DND-41 (cell line): ENCODE results near the gene PAFAH2.

ENCODE experiments used
- ATAC-seq: fragments of 200-7000 bp; cut with Tn5 transposase; 3 replicates; pipeline ENCODE4 v1.9.1; 2021; ENCODE audit warnings: low read depth; ENCODE audit not compliant: insufficient read depth
- DNase-seq: peaks from one replicate; pipeline ENCODE4 v3.0.0-alpha.2; 2020
- H2AFZ ChIP-seq: 2 replicates; pipeline ENCODE4 v1.6.0; 2012; ENCODE audit warnings: low read depth, low read length
- H3K27ac ChIP-seq: 2 replicates; pipeline ENCODE4 v1.5.1; 2012; ENCODE audit warnings: low read length, inconsistent platforms
- H3K27me3 ChIP-seq: fragments of 200-600 bp; sonication (generic); 2 replicates; pipeline ENCODE4 v1.6.0; 2012; ENCODE audit warnings: low read length, mild to moderate bottlenecking, inconsistent platforms; ENCODE audit not compliant: insufficient read depth, poor library complexity
- H3K36me3 ChIP-seq: 2 replicates; pipeline ENCODE4 v1.5.1; 2012; ENCODE audit warnings: low read length, inconsistent platforms; ENCODE audit not compliant: insufficient read depth
- H3K4me1 ChIP-seq: 2 replicates; pipeline ENCODE4 v1.5.1; 2012; ENCODE audit warnings: mild to moderate bottlenecking, low read length; ENCODE audit not compliant: insufficient read depth
- H3K4me2 ChIP-seq: 2 replicates; pipeline ENCODE4 v1.6.0; 2012; ENCODE audit warnings: mild to moderate bottlenecking, moderate library complexity, low read length, inconsistent platforms; ENCODE audit not compliant: insufficient read depth
- H3K4me3 ChIP-seq, 2 experiments: fragments of 200-600 bp in 1 of 2; shearing (Covaris generic) in 1 of 2; 2 replicates each; pipeline ENCODE4 v1.5.1; 2012 to 2016; ENCODE audit warnings: inconsistent platforms in 2 of 2, low read length in 2 of 2, mild to moderate bottlenecking in 2 of 2, low read depth in 1 of 2, moderate library complexity in 1 of 2
- H3K79me2 ChIP-seq: 2 replicates; pipeline ENCODE4 v1.6.0; 2012; ENCODE audit warnings: low read length, inconsistent platforms; ENCODE audit not compliant: insufficient read depth
- H3K9ac ChIP-seq: 2 replicates; pipeline ENCODE4 v1.6.0; 2012; ENCODE audit warnings: low read depth, mild to moderate bottlenecking, inconsistent platforms, low read length, moderate library complexity
- H3K9me3 ChIP-seq: 2 replicates; pipeline ENCODE4 v1.5.1; 2012; ENCODE audit warnings: low read length, moderate library complexity, mild to moderate bottlenecking, inconsistent platforms; ENCODE audit not compliant: insufficient read depth, severe bottlenecking
- H4K20me1 ChIP-seq: 2 replicates; pipeline ENCODE4 v1.6.0; 2012; ENCODE audit warnings: low read length; ENCODE audit not compliant: insufficient read depth
- EZH2 ChIP-seq: IDR thresholded peaks from 3 replicates; pipeline ENCODE4 v1.6.1; 2012; ENCODE audit warnings: borderline replicate concordance, low read depth, mild to moderate bottlenecking, moderate library complexity, low read length, inconsistent platforms; ENCODE audit not compliant: severe bottlenecking
- TF ChIP-seq, protein P1 (sequence below): IDR thresholded peaks from 2 replicates; pipeline ENCODE4 v1.5.1; 2012; ENCODE audit warnings: borderline replicate concordance, low read length, moderate library complexity, mild to moderate bottlenecking; ENCODE audit not compliant: poor library complexity, severe bottlenecking; ENCODE audit errors: extremely low read depth

Gene PAFAH2

GRCh38 chr1:26038477-26038876 is 40.6 kb upstream of the PAFAH2 start:
- Histone ChIP-seq H3K4me2 (no peak overlapping the region), H3K4me3 (no peak overlapping the region), H3K36me3 (no peaks in the 10 kb centered on the region; the same call in 1 of the 2 replicates), H3K4me1 (peaks cover 23% of the 10 kb centered on the region), H2AFZ (no peak overlapping the region), H3K9me3 (no peaks in the 10 kb centered on the region), H3K27ac (no peak overlapping the region), H3K27me3 (peaks cover 14% of the 10 kb centered on the region), H3K9ac (no peak overlapping the region), H4K20me1 (no peaks in the 10 kb centered on the region), H3K79me2 (no peaks in the 10 kb centered on the region)
- DNase-seq, result no peak
- no peak for ATAC-seq
- TF ChIP-seq, protein P1, sequence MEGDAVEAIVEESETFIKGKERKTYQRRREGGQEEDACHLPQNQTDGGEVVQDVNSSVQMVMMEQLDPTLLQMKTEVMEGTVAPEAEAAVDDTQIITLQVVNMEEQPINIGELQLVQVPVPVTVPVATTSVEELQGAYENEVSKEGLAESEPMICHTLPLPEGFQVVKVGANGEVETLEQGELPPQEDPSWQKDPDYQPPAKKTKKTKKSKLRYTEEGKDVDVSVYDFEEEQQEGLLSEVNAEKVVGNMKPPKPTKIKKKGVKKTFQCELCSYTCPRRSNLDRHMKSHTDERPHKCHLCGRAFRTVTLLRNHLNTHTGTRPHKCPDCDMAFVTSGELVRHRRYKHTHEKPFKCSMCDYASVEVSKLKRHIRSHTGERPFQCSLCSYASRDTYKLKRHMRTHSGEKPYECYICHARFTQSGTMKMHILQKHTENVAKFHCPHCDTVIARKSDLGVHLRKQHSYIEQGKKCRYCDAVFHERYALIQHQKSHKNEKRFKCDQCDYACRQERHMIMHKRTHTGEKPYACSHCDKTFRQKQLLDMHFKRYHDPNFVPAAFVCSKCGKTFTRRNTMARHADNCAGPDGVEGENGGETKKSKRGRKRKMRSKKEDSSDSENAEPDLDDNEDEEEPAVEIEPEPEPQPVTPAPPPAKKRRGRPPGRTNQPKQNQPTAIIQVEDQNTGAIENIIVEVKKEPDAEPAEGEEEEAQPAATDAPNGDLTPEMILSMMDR, result no peak
- no peak for TF ChIP-seq EZH2

- Histone ChIP-seq H3K27ac (no peak overlapping the region), H3K36me3 (no peaks in the 10 kb centered on the region; the same call in 1 of the 2 replicates), H3K9ac (no peak overlapping the region), H3K79me2 (no peaks in the 10 kb centered on the region), H3K9me3 (no peaks in the 10 kb centered on the region), H3K4me3 (no peak overlapping the region), H2AFZ (no peak overlapping the region), H3K4me2 (no peak overlapping the region), H4K20me1 (no peaks in the 10 kb centered on the region), H3K4me1 (peaks cover 23% of the 10 kb centered on the region), H3K27me3 (peaks cover 14% of the 10 kb centered on the region)
- no peak for ATAC-seq
- DNase-seq, result no peak
- TF ChIP-seq EZH2, result no peak
- TF ChIP-seq, protein P1, result no peak
Measured at GRCh38 chr1:26037904-26038303, 40.0 kb upstream of the PAFAH2 start.

- H3K27me3 ChIP-seq, result peaks cover 12% of the 10 kb centered on the region
- TF ChIP-seq, protein P1, result no peak
- TF ChIP-seq EZH2, result no peak
- H3K9me3 ChIP-seq, result no peaks in the 10 kb centered on the region
- H3K4me2 ChIP-seq, result peak overlapping the region; percentile 98; the same call in 1 of the 2 replicates
- H3K9ac ChIP-seq, result peak overlapping the region; percentile 72; the same call in 1 of the 2 replicates
- H3K79me2 ChIP-seq, result no peaks in the 10 kb centered on the region
- peaks cover 23% of the 10 kb centered on the region for H3K4me1 ChIP-seq
- H3K36me3 ChIP-seq, result no peaks in the 10 kb centered on the region; the same call in 1 of the 2 replicates
- H3K27ac ChIP-seq, result no peak overlapping the region
- H4K20me1 ChIP-seq, result no peaks in the 10 kb centered on the region
- no peak overlapping the region for H3K4me3 ChIP-seq
- ATAC-seq, result no peak
- no peak for DNase-seq
- no peak overlapping the region for H2AFZ ChIP-seq
Measured at GRCh38 chr1:26036756-26037281, 39.0 kb upstream of the PAFAH2 start.
